Mesendoderm (in vitro differentiated cells): ENCODE measurements around the gene IL17RB. TPM values are rescaled to one million over a fixed set of nuclear protein-coding genes. Genes with fewer than 3 reads are reported as not detected.
A peak's percentile ranks its signal among the peaks of the same experiment; 100 is the strongest.

Experiments
- DNase-seq: peaks from one replicate; pipeline ENCODE4 v3.0.0; 2013
- H2AK5ac ChIP-seq: 2 replicates; pipeline ENCODE4 v1.6.1; 2013; ENCODE audit warnings: low read length, inconsistent platforms
- H2BK120ac ChIP-seq: 2 replicates; pipeline ENCODE4 v1.6.1; 2013; ENCODE audit warnings: low read depth, mild to moderate bottlenecking, low read length, moderate library complexity, mixed read lengths
- H2BK15ac ChIP-seq: replicated peaks from 2 replicates; pipeline ENCODE4 v1.6.1; 2013; ENCODE audit warnings: low read depth, mild to moderate bottlenecking, moderate library complexity
- H2BK5ac ChIP-seq: 2 replicates; pipeline ENCODE4 v1.6.1; 2013; ENCODE audit warnings: low read length, inconsistent platforms
- H3K18ac ChIP-seq: 2 replicates; pipeline ENCODE4 v1.6.1; 2013; ENCODE audit warnings: mild to moderate bottlenecking, low read length, mixed read lengths
- H3K23ac ChIP-seq: one replicate; pipeline ENCODE4 v1.6.1; 2013; ENCODE audit warnings: low read length
- H3K27ac ChIP-seq: 2 replicates; pipeline ENCODE4 v1.5.1; 2013; ENCODE audit warnings: low read depth, mild to moderate bottlenecking, inconsistent platforms, low read length, moderate library complexity
- H3K27me3 ChIP-seq: 2 replicates; pipeline ENCODE4 v1.6.1; 2013; ENCODE audit warnings: low read length, control low read depth, mild to moderate bottlenecking, inconsistent platforms; ENCODE audit not compliant: insufficient read depth, poor library complexity
- H3K36me3 ChIP-seq: 2 replicates; pipeline ENCODE4 v1.6.1; 2013; ENCODE audit warnings: low read length, inconsistent platforms; ENCODE audit not compliant: control insufficient read depth, insufficient read depth
- H3K4ac ChIP-seq: one replicate; pipeline ENCODE4 v1.6.1; 2013; ENCODE audit warnings: low read depth, mild to moderate bottlenecking, low read length, moderate library complexity
- H3K4me1 ChIP-seq: 2 replicates; pipeline ENCODE4 v1.6.1; 2013; ENCODE audit warnings: low read depth, low read length, inconsistent platforms; ENCODE audit not compliant: control insufficient read depth
- H3K4me2 ChIP-seq: 2 replicates; pipeline ENCODE4 v1.6.1; 2013; ENCODE audit warnings: low read length
- H3K4me3 ChIP-seq: 2 replicates; pipeline ENCODE4 v1.5.1; 2013; ENCODE audit warnings: mild to moderate bottlenecking, low read length
- H3K56ac ChIP-seq: one replicate; pipeline ENCODE4 v1.6.1; 2013; ENCODE audit warnings: low read length
- H3K79me1 ChIP-seq: 2 replicates; pipeline ENCODE4 v1.6.1; 2013; ENCODE audit warnings: low read length, inconsistent platforms
- H3K79me2 ChIP-seq: 2 replicates; pipeline ENCODE4 v1.6.1; 2013; ENCODE audit warnings: mild to moderate bottlenecking, low read length; ENCODE audit not compliant: control insufficient read depth, insufficient read depth
- H3K9ac ChIP-seq: 2 replicates; pipeline ENCODE4 v1.6.1; 2013; ENCODE audit warnings: low read length, inconsistent platforms
- H4K5ac ChIP-seq: one replicate; pipeline ENCODE4 v1.6.1; 2013; ENCODE audit warnings: low read length
- H4K8ac ChIP-seq: one replicate; pipeline ENCODE4 v1.6.1; 2013; ENCODE audit warnings: low read depth, mild to moderate bottlenecking, control low read depth, low read length, moderate library complexity
- WGBS: extraction: QIAGEN DNeasy Blood & Tissue Kit; methylation state at CpG from one replicate; pipeline ENCODE4 v1.1.7; 2013; ENCODE audit warnings: low lambda C conversion rate, missing lambda C conversion rate; ENCODE audit not compliant: insufficient coverage; ENCODE audit errors: extremely low coverage; 5-methylcytosine and 5-hydroxymethylcytosine counted together
- polyA plus RNA-seq, 2 experiments: library from polyadenylated mRNA; stranded (reverse); fragments of 200-250 nt; gene quantifications; one replicate each; pipeline ENCODE4 v1.2.3, GENCODE V29; 2013

The IL17RB gene
- 2.6 TPM for polyA plus RNA-seq (2013, experiment 1 of 2)
- 2.5 TPM for polyA plus RNA-seq (2013, experiment 2 of 2)

- H3K79me2 ChIP-seq = no peaks in the 10 kb centered on the region
- no peak within 1 kb of the TSS for H2BK5ac ChIP-seq
- H3K4me1 ChIP-seq = peaks cover 10% of the 10 kb centered on the region
- H3K79me1 ChIP-seq = no peaks in the 10 kb centered on the region
- H2BK120ac ChIP-seq = no peak within 1 kb of the TSS
- no CpG with 5 or more reads among the region's 91 CpGs for WGBS
- H3K56ac ChIP-seq = peak within 1 kb of the TSS; percentile 84
- H3K27me3 ChIP-seq = peaks cover 3% of the 10 kb centered on the region
- H3K36me3 ChIP-seq = no peaks in the 10 kb centered on the region
- peak within 1 kb of the TSS; percentile 64 for H3K18ac ChIP-seq
- peak within 1 kb of the TSS; percentile 31 for H3K4me3 ChIP-seq
- peak within 1 kb of the TSS; percentile 74 for H3K9ac ChIP-seq
- peak within 1 kb of the TSS; percentile 74 for H3K4ac ChIP-seq
- no peak within 1 kb of the TSS for H3K27ac ChIP-seq
- DNase-seq = peak; percentile 81
- H3K4me2 ChIP-seq = peak within 1 kb of the TSS; percentile 51
- no peak within 1 kb of the TSS for H4K5ac ChIP-seq
- no peak within 1 kb of the TSS for H2AK5ac ChIP-seq
- H4K8ac ChIP-seq = no peak within 1 kb of the TSS
- peak within 1 kb of the TSS; percentile 94 for H3K23ac ChIP-seq
- no peak within 1 kb of the TSS for H2BK15ac ChIP-seq
Measured at GRCh38 chr3:53846134-53846850, at the start of gene IL17RB, which contains the start of gene CHDH. IL17RB (plus strand) TSS chr3:53846568; CDS start chr3:53846589, 21 bp downstream. CHDH (minus strand) TSS chr3:53846419; CDS start chr3:53824008, 22,411 bp downstream.

GRCh38 chr3:53798144-53798543, 48.2 kb upstream of the IL17RB start:
- Histone ChIP-seq H3K23ac (no peak overlapping the region), H3K79me2 (no peaks in the 10 kb centered on the region), H2AK5ac (no peak overlapping the region), H3K36me3 (no peaks in the 10 kb centered on the region), H3K18ac (no peak overlapping the region), H2BK15ac (no peak overlapping the region), H4K8ac (no peak overlapping the region), H4K5ac (no peak overlapping the region), H3K27ac (no peak overlapping the region), H3K56ac (no peak overlapping the region), H3K27me3 (no peaks in the 10 kb centered on the region), H3K4me1 (no peaks in the 10 kb centered on the region), H3K4me2 (no peak overlapping the region), H3K4me3 (no peak overlapping the region), H3K9ac (no peak overlapping the region), H2BK120ac (no peak overlapping the region), H2BK5ac (no peak overlapping the region), H3K4ac (no peak overlapping the region), H3K79me1 (no peaks in the 10 kb centered on the region)
- no CpG with 5 or more reads among the region's 8 CpGs for WGBS
- no peak for DNase-seq

GRCh38 chr3:53799338-53799865, 47.0 kb upstream of the IL17RB start:
- H3K56ac ChIP-seq = no peak overlapping the region
- H3K4me2 ChIP-seq = no peak overlapping the region
- no peak overlapping the region for H2BK120ac ChIP-seq
- H3K4ac ChIP-seq = no peak overlapping the region
- no peak for DNase-seq
- no peak overlapping the region for H4K8ac ChIP-seq
- no peaks in the 10 kb centered on the region for H3K36me3 ChIP-seq
- no peak overlapping the region for H2BK15ac ChIP-seq
- no peaks in the 10 kb centered on the region for H3K79me2 ChIP-seq
- H3K27ac ChIP-seq = no peak overlapping the region
- H4K5ac ChIP-seq = no peak overlapping the region
- no peak overlapping the region for H3K9ac ChIP-seq
- no peaks in the 10 kb centered on the region for H3K27me3 ChIP-seq
- no peak overlapping the region for H2BK5ac ChIP-seq
- H3K18ac ChIP-seq = no peak overlapping the region
- H2AK5ac ChIP-seq = no peak overlapping the region
- H3K4me1 ChIP-seq = no peaks in the 10 kb centered on the region
- H3K79me1 ChIP-seq = no peaks in the 10 kb centered on the region
- H3K4me3 ChIP-seq = no peak overlapping the region
- WGBS = no CpG with 5 or more reads among the region's 12 CpGs
- no peak overlapping the region for H3K23ac ChIP-seq

- Histone ChIP-seq H3K9ac (no peak overlapping the region), H3K79me1 (no peaks in the 10 kb centered on the region), H3K23ac (no peak overlapping the region), H2BK120ac (no peak overlapping the region), H3K4me3 (no peak overlapping the region), H3K18ac (no peak overlapping the region), H3K79me2 (no peaks in the 10 kb centered on the region), H4K5ac (no peak overlapping the region), H3K4me2 (no peak overlapping the region), H2BK5ac (no peak overlapping the region), H3K36me3 (no peaks in the 10 kb centered on the region), H4K8ac (no peak overlapping the region), H3K27me3 (no peaks in the 10 kb centered on the region), H2AK5ac (no peak overlapping the region), H3K4ac (no peak overlapping the region), H3K4me1 (no peaks in the 10 kb centered on the region), H3K56ac (no peak overlapping the region), H3K27ac (no peak overlapping the region), H2BK15ac (no peak overlapping the region)
- WGBS = no CpG with 5 or more reads among the region's 16 CpGs
- DNase-seq = no peak
Measured at GRCh38 chr3:53800041-53800906, 46.1 kb upstream of the IL17RB start.

- Histone ChIP-seq H3K27me3 (no peaks in the 10 kb centered on the region), H3K18ac (no peak overlapping the region), H3K27ac (no peak overlapping the region), H2AK5ac (no peak overlapping the region), H3K9ac (no peak overlapping the region), H4K8ac (no peak overlapping the region), H3K56ac (no peak overlapping the region), H4K5ac (no peak overlapping the region), H3K79me2 (no peaks in the 10 kb centered on the region), H3K36me3 (no peaks in the 10 kb centered on the region), H2BK120ac (no peak overlapping the region), H3K4me1 (no peaks in the 10 kb centered on the region), H3K4ac (no peak overlapping the region), H2BK15ac (no peak overlapping the region), H3K4me3 (no peak overlapping the region), H2BK5ac (no peak overlapping the region), H3K23ac (no peak overlapping the region), H3K79me1 (no peaks in the 10 kb centered on the region), H3K4me2 (no peak overlapping the region)
- no peak for DNase-seq
- WGBS = no CpG with 5 or more reads among the region's 9 CpGs
Measured at GRCh38 chr3:53801319-53801718, 45.0 kb upstream of the IL17RB start.
